ENCODE data around the gene RNU6-7.
A peak's percentile ranks its signal among the peaks of the same experiment; 100 is the strongest.

Gene RNU6-7

GRCh38 chr14:32201816-32202490 is at the start of gene RNU6-7:
RNU6-7 (plus strand) TSS chr14:32202045.
- DNase-seq (ENCODE audit: low spot score): no peak

- DNase-seq (ENCODE audit: low spot score): no peak
Measured at GRCh38 chr14:32166029-32166428, 35.8 kb upstream of the RNU6-7 start.

- DNase-seq (ENCODE audit: low spot score): no peak
Measured at GRCh38 chr14:32166924-32167323, 34.9 kb upstream of the RNU6-7 start.

GRCh38 chr14:32167907-32168306 is 33.9 kb upstream of the RNU6-7 start:
- no peak for DNase-seq (ENCODE audit: low spot score)

- DNase-seq (ENCODE audit: low spot score): no peak
Measured at GRCh38 chr14:32169191-32169590, 32.7 kb upstream of the RNU6-7 start.

- DNase-seq (ENCODE audit: low spot score): no peak
Measured at GRCh38 chr14:32171469-32171868, 30.4 kb upstream of the RNU6-7 start.

GRCh38 chr14:32183151-32184058 is 18.4 kb upstream of the RNU6-7 start:
- no peak for DNase-seq (ENCODE audit: low spot score)

GRCh38 chr14:32185097-32185496 is 16.7 kb upstream of the RNU6-7 start:
- DNase-seq (ENCODE audit: low spot score): no peak

GRCh38 chr14:32186248-32186647 is 15.6 kb upstream of the RNU6-7 start:
- DNase-seq (ENCODE audit: low spot score): no peak

GRCh38 chr14:32189811-32190210 is 12.0 kb upstream of the RNU6-7 start:
- no peak for DNase-seq (ENCODE audit: low spot score)

GRCh38 chr14:32190673-32191072 is 11.2 kb upstream of the RNU6-7 start:
- DNase-seq (ENCODE audit: low spot score): no peak

- DNase-seq (ENCODE audit: low spot score): peak; percentile 19
Measured at GRCh38 chr14:32192712-32193373, 9.0 kb upstream of the RNU6-7 start.

GRCh38 chr14:32193532-32193931 is 8.3 kb upstream of the RNU6-7 start:
- DNase-seq (ENCODE audit: low spot score): no peak

- no peak for DNase-seq (ENCODE audit: low spot score)
Measured at GRCh38 chr14:32195636-32196035, 6.2 kb upstream of the RNU6-7 start.

GRCh38 chr14:32197919-32198318 is 3.9 kb upstream of the RNU6-7 start:
- no peak for DNase-seq (ENCODE audit: low spot score)

GRCh38 chr14:32200368-32201192 is 1.3 kb upstream of the RNU6-7 start:
- DNase-seq (ENCODE audit: low spot score): no peak

GRCh38 chr14:32201193-32201815 is 541 bp upstream of the RNU6-7 start:
- DNase-seq (ENCODE audit: low spot score): peak; percentile 74

- peak; percentile 12 for DNase-seq (ENCODE audit: low spot score)
Measured at GRCh38 chr14:32202491-32202997, 699 bp downstream of the RNU6-7 start.

GRCh38 chr14:32202998-32203882 is 1.4 kb downstream of the RNU6-7 start, which contains the start of gene RNU6-8:
RNU6-8 (minus strand) TSS chr14:32203269.
- DNase-seq (ENCODE audit: low spot score): peak; percentile 86

- DNase-seq (ENCODE audit: low spot score): no peak
Measured at GRCh38 chr14:32203928-32204357, 2.1 kb downstream of the RNU6-7 start.
